Muscle layer of duodenum (tissue), 2 donors: ENCODE results near the gene SLC25A1.

Source experiments
- H3K27ac ChIP-seq: one replicate; pipeline ENCODE4 v1.7.0; 2013; ENCODE audit warnings: mild to moderate bottlenecking, low read length
- H3K27me3 ChIP-seq: one replicate; pipeline ENCODE4 v1.7.0; 2013; ENCODE audit warnings: low read depth, mild to moderate bottlenecking, control low read depth, low read length
- H3K36me3 ChIP-seq, 2 donors: one replicate each; pipeline ENCODE4 v1.7.0; 2013; ENCODE audit warnings: low read length in 2 of 2, control low read depth in 1 of 2, mild to moderate bottlenecking in 1 of 2; ENCODE audit not compliant: insufficient read depth in 2 of 2, control insufficient read depth in 1 of 2
- H3K4me1 ChIP-seq, 2 donors: one replicate each; pipeline ENCODE4 v1.7.0; 2013; ENCODE audit warnings: low read length in 2 of 2, mild to moderate bottlenecking in 2 of 2, control low read depth in 1 of 2, moderate library complexity in 1 of 2; ENCODE audit not compliant: insufficient read depth in 2 of 2, control insufficient read depth in 1 of 2
- H3K4me3 ChIP-seq, 2 donors: one replicate each; pipeline ENCODE4 v1.7.0; 2013; ENCODE audit warnings: low read length in 2 of 2, low read depth in 1 of 2, mild to moderate bottlenecking in 1 of 2
- H3K9me3 ChIP-seq, 2 donors: one replicate each; pipeline ENCODE4 v1.7.0; 2013; ENCODE audit warnings: low read length in 2 of 2, control low read depth in 1 of 2, mild to moderate bottlenecking in 1 of 2; ENCODE audit not compliant: control insufficient read depth in 1 of 2
- donor health status: healthy.

SLC25A1 gene

DNA sequence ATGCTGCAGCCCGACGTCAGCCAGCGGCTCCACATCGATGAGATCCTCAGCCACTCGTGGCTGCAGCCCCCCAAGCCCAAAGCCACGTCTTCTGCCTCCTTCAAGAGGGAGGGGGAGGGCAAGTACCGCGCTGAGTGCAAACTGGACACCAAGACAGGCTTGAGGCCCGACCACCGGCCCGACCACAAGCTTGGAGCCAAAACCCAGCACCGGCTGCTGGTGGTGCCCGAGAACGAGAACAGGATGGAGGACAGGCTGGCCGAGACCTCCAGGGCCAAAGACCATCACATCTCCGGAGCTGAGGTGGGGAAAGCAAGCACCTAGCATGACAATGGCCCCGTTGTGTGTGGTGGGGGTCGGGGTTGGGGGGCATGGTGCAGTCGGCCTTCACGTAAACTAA lies 46.4 kb downstream of the SLC25A1 start:
- peaks cover 4 to 60% of the 10 kb centered on the region in 2 donors for H3K36me3 ChIP-seq

DNA sequence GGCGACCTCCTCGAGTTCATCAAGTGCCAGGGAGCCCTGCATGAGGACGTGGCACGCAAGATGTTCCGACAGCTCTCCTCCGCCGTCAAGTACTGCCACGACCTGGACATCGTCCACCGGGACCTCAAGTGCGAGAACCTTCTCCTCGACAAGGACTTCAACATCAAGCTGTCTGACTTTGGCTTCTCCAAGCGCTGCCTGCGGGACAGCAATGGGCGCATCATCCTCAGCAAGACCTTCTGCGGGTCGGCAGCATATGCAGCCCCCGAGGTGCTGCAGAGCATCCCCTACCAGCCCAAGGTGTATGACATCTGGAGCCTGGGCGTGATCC lies 46.9 kb downstream of the SLC25A1 start:
- no peaks in the 10 kb centered on the region for H3K9me3 ChIP-seq
- peaks cover 4 to 55% of the 10 kb centered on the region in 2 donors for H3K36me3 ChIP-seq
- H3K27ac ChIP-seq, result no peak overlapping the region
- no peaks in the 10 kb centered on the region for H3K27me3 ChIP-seq
- H3K4me3 ChIP-seq, result no peak overlapping the region
- H3K4me1 ChIP-seq, result no peaks in the 10 kb centered on the region

More for the DNA sequence above, 46.4 kb downstream of the SLC25A1 start:
- H3K4me1 ChIP-seq, result no peaks in the 10 kb centered on the region
- H3K9me3 ChIP-seq, result no peaks in the 10 kb centered on the region
- no peak overlapping the region for H3K4me3 ChIP-seq
- no peak overlapping the region for H3K27ac ChIP-seq
- H3K27me3 ChIP-seq, result no peaks in the 10 kb centered on the region

DNA sequence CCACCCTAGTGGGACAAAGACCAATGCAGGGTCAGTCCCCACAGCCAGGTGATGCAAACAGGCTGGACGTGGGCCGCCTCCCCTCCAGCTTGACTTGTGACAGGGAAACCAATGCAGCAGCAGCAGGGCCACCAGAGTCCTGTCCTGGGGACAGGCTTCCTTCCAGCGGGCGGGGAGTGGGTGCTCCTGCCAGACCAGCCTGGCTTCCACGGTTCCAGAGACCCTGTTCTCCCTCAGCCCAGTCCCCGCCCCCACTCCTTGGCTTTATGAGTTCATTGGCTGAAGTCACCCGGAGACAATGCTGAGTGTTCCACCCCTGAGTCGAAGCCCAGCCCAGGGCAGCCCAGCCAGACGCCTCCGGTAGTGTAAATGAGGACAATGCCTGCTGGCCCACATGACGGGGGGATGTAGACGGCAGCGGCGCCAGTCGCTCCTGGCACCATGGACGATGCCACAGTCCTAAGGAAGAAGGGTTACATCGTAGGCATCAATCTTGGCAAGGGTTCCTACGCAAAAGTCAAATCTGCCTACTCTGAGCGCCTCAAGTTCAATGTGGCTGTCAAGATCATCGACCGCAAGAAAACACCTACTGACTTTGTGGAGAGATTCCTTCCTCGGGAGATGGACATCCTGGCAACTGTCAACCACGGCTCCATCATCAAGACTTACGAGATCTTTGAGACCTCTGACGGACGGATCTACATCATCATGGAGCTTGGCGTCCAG lies 47.4 kb downstream of the SLC25A1 start, which contains the start of gene TSSK2:
TSS of gene TSSK2 (plus strand) at position 350 of the 726 bp plus-strand sequence. CDS start at position 442, 92 bp downstream.
- peaks cover 4 to 50% of the 10 kb centered on the region in 2 donors for H3K36me3 ChIP-seq
- H3K9me3 ChIP-seq, result no peaks in the 10 kb centered on the region
- H3K4me3 ChIP-seq, result no peak within 1 kb of the TSS
- H3K27ac ChIP-seq, result no peak within 1 kb of the TSS
- H3K27me3 ChIP-seq, result no peaks in the 10 kb centered on the region
- H3K4me1 ChIP-seq, result no peaks in the 10 kb centered on the region

DNA sequence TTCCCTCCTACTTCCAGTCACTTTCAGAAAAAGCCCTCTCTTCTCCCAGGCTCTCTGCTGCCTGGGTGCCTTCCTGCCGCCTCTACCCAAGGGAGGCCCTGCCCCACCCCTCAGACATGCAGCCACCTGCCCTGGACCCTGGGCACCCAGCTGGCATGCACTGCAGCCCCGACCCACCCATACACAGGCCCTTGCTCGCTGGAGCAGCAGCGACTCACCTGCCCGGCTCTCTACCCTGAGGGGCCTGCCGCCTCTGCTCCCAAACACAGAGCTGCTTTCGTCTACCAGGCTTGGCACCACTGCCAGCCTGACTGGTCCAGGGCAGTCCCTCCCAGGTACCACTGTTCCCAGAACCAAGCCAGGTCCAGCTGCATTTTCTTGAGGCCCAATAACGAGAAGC lies 48.7 kb downstream of the SLC25A1 start:
- peaks cover 0 to 39% of the 10 kb centered on the region in 2 donors for H3K36me3 ChIP-seq
- H3K9me3 ChIP-seq, result no peaks in the 10 kb centered on the region
- H3K4me3 ChIP-seq, result no peak overlapping the region
- H3K27me3 ChIP-seq, result no peaks in the 10 kb centered on the region
- no peak overlapping the region for H3K27ac ChIP-seq
- H3K4me1 ChIP-seq, result no peaks in the 10 kb centered on the region

DNA sequence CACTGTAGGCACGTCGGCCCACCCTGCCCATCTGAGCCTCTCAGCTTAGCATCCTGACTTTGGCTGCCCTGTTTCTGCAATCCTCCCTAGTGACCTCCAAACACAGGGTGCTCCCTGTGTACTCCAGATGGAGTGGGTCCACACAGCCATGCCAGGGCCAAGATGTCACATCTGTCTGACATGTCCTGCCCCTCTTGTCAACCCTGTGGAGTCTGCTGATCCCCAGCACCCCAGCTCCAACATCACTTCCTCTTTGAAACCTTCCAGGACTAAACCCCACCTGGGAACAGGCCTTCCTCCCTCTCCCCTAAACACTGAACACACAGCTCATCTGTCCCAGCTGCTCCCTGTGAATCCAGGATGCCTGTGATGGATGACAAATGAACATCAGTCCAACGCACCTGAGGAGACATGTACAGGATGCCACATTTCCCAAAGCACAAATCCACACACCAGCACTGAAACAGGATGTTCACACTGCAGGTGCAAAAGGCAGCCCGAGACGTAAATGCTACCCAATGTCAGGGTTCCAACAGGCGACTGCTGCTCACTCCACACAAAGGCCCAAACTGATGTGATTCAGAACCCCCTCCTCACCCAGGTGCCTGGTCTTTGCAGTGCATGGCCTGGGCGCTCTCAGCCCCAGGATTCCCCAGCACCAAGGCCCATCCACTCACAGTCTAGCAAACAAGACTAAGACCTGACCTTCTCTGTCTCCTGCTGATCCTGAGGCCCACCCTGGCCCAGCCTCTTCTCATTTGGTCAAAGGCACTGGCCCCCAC lies 49.4 kb downstream of the SLC25A1 start:
- Histone ChIP-seq H3K4me3 (no peak overlapping the region), H3K36me3 (peaks cover 0 to 32% of the 10 kb centered on the region in 2 donors), H3K4me1 (no peaks in the 10 kb centered on the region), H3K9me3 (no peaks in the 10 kb centered on the region), H3K27ac (no peak overlapping the region), H3K27me3 (no peaks in the 10 kb centered on the region)

DNA sequence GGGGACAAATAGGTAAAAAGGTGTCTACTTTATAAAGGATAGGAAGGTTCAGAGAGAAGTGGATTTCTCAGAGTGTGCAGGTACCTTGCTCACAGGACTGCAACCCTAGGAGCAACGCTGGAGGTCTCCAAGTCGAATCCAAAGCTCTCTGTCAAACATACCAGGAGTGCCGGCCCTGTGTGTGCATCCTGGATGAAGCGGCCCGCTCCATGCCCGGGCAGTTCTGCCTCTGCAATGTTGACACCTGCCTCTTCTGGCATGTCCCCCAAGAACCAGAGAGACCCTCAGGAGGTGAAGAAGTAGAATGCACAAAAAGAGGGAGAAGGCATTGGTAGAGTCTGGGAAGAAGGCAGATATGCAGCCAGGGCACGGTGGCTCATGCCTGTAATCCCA lies 50.5 kb downstream of the SLC25A1 start:
- peaks cover 0 to under 1% of the 10 kb centered on the region in 2 donors for H3K4me1 ChIP-seq
- H3K27me3 ChIP-seq, result no peaks in the 10 kb centered on the region
- H3K36me3 ChIP-seq, result peaks cover 0 to 21% of the 10 kb centered on the region in 2 donors
- H3K9me3 ChIP-seq, result no peaks in the 10 kb centered on the region
- no peak overlapping the region for H3K27ac ChIP-seq
- no peak overlapping the region for H3K4me3 ChIP-seq

DNA sequence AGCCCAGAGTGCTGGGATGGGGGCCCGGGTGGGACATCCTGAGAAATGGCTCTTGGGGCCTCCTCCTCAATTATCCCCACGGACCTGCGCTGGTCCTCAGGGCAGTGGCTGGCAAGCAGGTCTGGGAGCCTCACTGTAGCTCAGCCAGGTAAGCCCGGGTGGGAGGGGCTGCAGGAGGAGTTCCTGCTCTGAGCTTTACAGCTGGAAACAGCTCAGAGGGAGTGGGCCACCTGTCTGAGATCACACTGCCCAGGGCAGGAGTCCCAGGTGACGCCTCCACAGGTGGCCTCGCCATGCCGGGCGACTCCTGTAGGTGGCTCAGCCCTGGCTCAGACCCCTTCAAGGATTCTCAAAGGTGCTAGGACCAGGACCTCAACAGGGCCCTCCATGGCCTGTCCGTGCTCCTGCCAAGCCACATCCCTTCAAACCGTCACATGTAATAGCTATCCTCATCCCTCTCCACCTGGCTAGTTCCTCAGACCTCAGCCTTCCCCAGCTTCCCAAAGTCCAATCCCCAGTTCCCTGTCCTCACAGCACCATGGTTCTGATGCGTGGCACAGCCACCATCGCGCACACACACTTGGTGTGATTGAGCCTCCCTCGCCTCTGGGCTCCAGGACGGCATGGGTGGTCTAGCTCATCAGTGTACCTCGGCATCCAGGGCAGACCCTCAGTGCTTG lies 51.1 kb downstream of the SLC25A1 start:
- peaks cover 0 to 16% of the 10 kb centered on the region in 2 donors for H3K36me3 ChIP-seq
- no peak overlapping the region for H3K4me3 ChIP-seq
- no peaks in the 10 kb centered on the region for H3K27me3 ChIP-seq
- no peaks in the 10 kb centered on the region for H3K9me3 ChIP-seq
- no peak overlapping the region for H3K27ac ChIP-seq
- H3K4me1 ChIP-seq, result peaks cover 0 to 4% of the 10 kb centered on the region in 2 donors

DNA sequence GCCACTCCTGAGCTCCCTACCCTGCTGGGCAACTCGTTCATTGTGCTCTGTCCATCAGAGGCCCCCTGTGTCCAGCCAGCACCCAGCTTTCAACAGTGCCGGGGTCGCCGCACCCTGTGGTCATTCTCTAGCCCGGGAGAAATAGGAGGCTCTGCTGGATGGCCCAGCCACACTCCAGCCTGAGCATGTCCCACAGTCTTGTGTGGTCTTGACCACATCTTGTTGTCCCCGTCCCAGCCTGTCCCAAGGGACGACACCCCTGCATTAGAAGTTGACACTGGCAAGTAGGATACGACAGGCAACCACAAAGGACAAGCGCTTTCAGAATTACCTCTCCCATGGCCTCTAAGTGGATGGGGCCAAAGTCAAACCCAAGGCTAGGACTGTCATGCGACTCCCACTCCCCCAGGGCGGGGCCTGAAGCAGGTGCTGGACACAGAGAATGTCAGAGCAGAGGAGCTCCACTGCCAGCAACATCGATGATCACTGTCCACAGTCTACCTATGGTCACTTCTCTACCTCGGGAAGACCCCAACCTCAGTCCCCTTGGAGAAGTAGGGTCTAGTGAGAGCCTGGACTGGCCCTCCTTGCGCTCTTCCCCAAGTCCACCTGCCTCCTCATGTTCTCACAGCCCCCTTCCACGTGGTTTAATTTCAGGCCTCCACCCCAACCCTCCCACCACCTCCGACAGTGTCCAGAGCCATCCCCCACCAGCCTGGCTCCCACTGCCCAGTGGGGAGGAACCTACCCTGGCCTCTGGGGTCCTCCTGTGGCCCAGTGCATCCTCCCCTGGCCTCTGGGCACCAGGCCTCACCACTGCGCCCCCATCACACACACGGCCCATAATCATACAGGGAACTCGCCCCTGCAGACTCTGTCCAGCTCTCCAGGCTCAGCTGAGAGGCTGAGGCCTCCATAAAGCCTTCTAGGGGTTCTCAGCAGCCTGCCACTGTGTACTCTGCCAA lies 51.9 kb downstream of the SLC25A1 start:
- Histone ChIP-seq H3K9me3 (no peaks in the 10 kb centered on the region), H3K4me3 (no peak overlapping the region), H3K4me1 (peaks cover 0 to 4% of the 10 kb centered on the region in 2 donors), H3K27me3 (no peaks in the 10 kb centered on the region), H3K36me3 (peaks cover 0 to 7% of the 10 kb centered on the region in 2 donors), H3K27ac (no peak overlapping the region)
